Sigmoid colon (tissue), 7 donors: Measurements from ENCODE around the gene SNTA1. TPM values are rescaled to one million over a fixed set of nuclear protein-coding genes. Genes with fewer than 3 reads are reported as not detected.
"Not testable (repeated sequence)": the region's sequence is repeated elsewhere in the genome, so short reads cannot be mapped to it uniquely, and the experiment has no call there.

Experiments
- DNase-seq: peaks from one replicate; pipeline ENCODE4 v3.0.0-alpha.2; 2019
- H3K27ac ChIP-seq, 4 donors: fragments of 200-600 bp; sonication (generic); one replicate each; pipeline ENCODE4 v1.5.1; 2016 to 2019; ENCODE audit warnings: mild to moderate bottlenecking in 1 of 4
- H3K27me3 ChIP-seq, 3 donors: fragments of 200-600 bp; sonication (generic); one replicate each; pipeline ENCODE4 v1.5.1; 2019; ENCODE audit warnings: mild to moderate bottlenecking in 1 of 3
- H3K36me3 ChIP-seq, 4 donors: fragments of 200-600 bp; sonication (generic); one replicate each; pipeline ENCODE4 v1.5.1; 2016 to 2019
- H3K4me1 ChIP-seq, 4 donors: fragments of 200-600 bp; sonication (generic); one replicate each; pipeline ENCODE4 v1.5.1; 2017 to 2019
- H3K4me3 ChIP-seq, 4 donors: fragments of 200-600 bp; sonication (generic); one replicate each; pipeline ENCODE4 v1.5.1; 2017 to 2019; ENCODE audit warnings: mild to moderate bottlenecking in 2 of 4, moderate library complexity in 1 of 4
- H3K9me3 ChIP-seq, 4 donors: fragments of 200-600 bp in 3 of 4; sonication (generic) in 3 of 4; one replicate each; pipeline versions ENCODE4 v1.5.1 to v1.6.1; 2013 to 2019
- CTCF ChIP-seq, 4 experiments: fragments of 450-650 bp in 3 of 4; fragments of 200-600 bp in 1 of 4; IDR thresholded peaks; one replicate each; pipeline ENCODE4 v1.5.1; 2016 to 2019; ENCODE audit warnings: antibody characterized with exemption in 4 of 4, mild to moderate bottlenecking in 3 of 4, moderate library complexity in 2 of 4
- EP300 ChIP-seq, 4 donors: sonication (generic); formaldehyde crosslinking; IDR thresholded peaks; one replicate each; pipeline ENCODE4 v1.6.1; 2017; ENCODE audit warnings: antibody characterized with exemption in 4 of 4
- POLR2A ChIP-seq, 2 donors: fragments of 450-650 bp; IDR thresholded peaks; one replicate each; pipeline ENCODE4 v1.6.1; 2016; ENCODE audit warnings: antibody characterized with exemption in 2 of 2, mild to moderate bottlenecking in 2 of 2, moderate library complexity in 2 of 2
- POLR2AphosphoS5 ChIP-seq, 4 donors: sonication (generic); formaldehyde crosslinking; IDR thresholded peaks; one replicate each; pipeline ENCODE4 v1.6.1; 2017; ENCODE audit warnings: antibody characterized with exemption in 4 of 4
- WGBS, 2 donors: extraction: QIAGEN DNeasy Blood & Tissue Kit; methylation state at CpG; one replicate each; pipeline ENCODE4 v1.1.7; 2013; 5-methylcytosine and 5-hydroxymethylcytosine counted together
- intact Hi-C: fragments of 100-400 bp; cut with DNase I; formaldehyde crosslinking; loops from one replicate; pipeline ENCODE4 v1.15.1; 2023
- polyA plus RNA-seq, 3 donors: library from polyadenylated mRNA; stranded (reverse); fragments of 200-250 nt; gene quantifications; one replicate each; pipeline ENCODE4 v1.2.3, GENCODE V29; 2013
- total RNA-seq, 4 donors: library from RNA; depleted of rRNA; stranded (reverse); fragments of >200 nt; gene quantifications; one replicate each; pipeline ENCODE4 v1.1.0, GENCODE V29; 2016
- donor health status: healthy with polysubstance abuse.
- donor health status: Bipolar disorder and iron deficiency.
- donor health status: healthy.

Gene SNTA1
- total and polyA plus RNA-seq, 7 donors = 5.8 to 42.7 (median 29.3) TPM

- no peak for DNase-seq
- Histone ChIP-seq H3K4me3 (peak overlapping the region in 1 of 4 donors; percentile 92), H3K27me3 (no peaks in the 10 kb centered on the region), H3K9me3 (no peaks in the 10 kb centered on the region), H3K36me3 (peaks cover 0 to 16% (median 0%) of the 10 kb centered on the region in 4 donors), H3K27ac (no peak overlapping the region), H3K4me1 (peaks cover 0 to 37% (median 26%) of the 10 kb centered on the region in 4 donors)
- TF ChIP-seq POLR2AphosphoS5 (IDR thresholded peaks at IDR 0.05) (no peak), POLR2A (IDR thresholded peaks at IDR 0.05) (no peak), EP300 (IDR thresholded peaks at IDR 0.05) (no peak), CTCF (IDR thresholded peaks at IDR 0.05) (no peak)
- 68 to 75% methylated on average over 6 of the region's 6 CpGs for WGBS, 2 donors
- intact Hi-C loops = loop anchor here (5.0 kb wide), 2 partner anchors 42 to 267 kb away; partner anchors contain the start of genes ACTL10 and SNTA1
Observed at GRCh38 chr20:33399924-33400323, 43.6 kb downstream of the SNTA1 start.

- peaks cover 7 to 65% (median 23%) of the 10 kb centered on the region in 4 donors for H3K36me3 ChIP-seq
- 76 to 90% methylated on average over 4 of the region's 4 CpGs for WGBS, 2 donors
Observed at GRCh38 chr20:33394718-33395117, 48.8 kb downstream of the SNTA1 start.

GRCh38 chr20:33393609-33394008 is 50.0 kb downstream of the SNTA1 start:
- Histone ChIP-seq H3K27ac (no peak overlapping the region), H3K36me3 (peaks cover 7 to 70% (median 23%) of the 10 kb centered on the region in 4 donors), H3K4me1 (peaks cover 0 to 3% (median 0%) of the 10 kb centered on the region in 4 donors), H3K27me3 (no peaks in the 10 kb centered on the region), H3K4me3 (no peak overlapping the region), H3K9me3 (no peaks in the 10 kb centered on the region)
- TF ChIP-seq EP300 (IDR thresholded peaks at IDR 0.05) = no peak
- no peak for TF ChIP-seq POLR2AphosphoS5 (IDR thresholded peaks at IDR 0.05)
- TF ChIP-seq POLR2A (IDR thresholded peaks at IDR 0.05) = no peak
- no peak for TF ChIP-seq CTCF (IDR thresholded peaks at IDR 0.05)
- intact Hi-C loops = no loop called here
- no peak for DNase-seq
- WGBS, 2 donors = 94% methylated on average over 4 of the region's 4 CpGs

More at GRCh38 chr20:33394718-33395117, 48.8 kb downstream of the SNTA1 start:
- intact Hi-C loops = no loop called here
- H3K27ac ChIP-seq = no peak overlapping the region
- peaks cover 0 to 13% (median 5%) of the 10 kb centered on the region in 4 donors for H3K4me1 ChIP-seq
- no peak overlapping the region for H3K4me3 ChIP-seq
- H3K27me3 ChIP-seq = no peaks in the 10 kb centered on the region
- H3K9me3 ChIP-seq = no peaks in the 10 kb centered on the region
- no peak for DNase-seq
- TF ChIP-seq POLR2A (IDR thresholded peaks at IDR 0.05) (no peak), EP300 (IDR thresholded peaks at IDR 0.05) (no peak), POLR2AphosphoS5 (IDR thresholded peaks at IDR 0.05) (no peak), CTCF (IDR thresholded peaks at IDR 0.05) (no peak)

GRCh38 chr20:33391722-33392415 is 51.7 kb downstream of the SNTA1 start:
- no peaks in the 10 kb centered on the region for H3K9me3 ChIP-seq
- peaks cover 7 to 82% (median 26%) of the 10 kb centered on the region in 4 donors for H3K36me3 ChIP-seq
- no peak for DNase-seq
- intact Hi-C loops = no loop called here
- WGBS, 2 donors = 77 to 92% methylated on average over 9 of the region's 9 CpGs
- H3K27me3 ChIP-seq = no peaks in the 10 kb centered on the region
- H3K4me3 ChIP-seq = no peak overlapping the region
- no peak overlapping the region for H3K27ac ChIP-seq
- TF ChIP-seq EP300 (IDR thresholded peaks at IDR 0.05) = no peak
- TF ChIP-seq CTCF (IDR thresholded peaks at IDR 0.05) = no peak
- no peak for TF ChIP-seq POLR2AphosphoS5 (IDR thresholded peaks at IDR 0.05)
- TF ChIP-seq POLR2A (IDR thresholded peaks at IDR 0.05) = no peak
- no peaks in the 10 kb centered on the region for H3K4me1 ChIP-seq

- H3K27me3 ChIP-seq, DNase-seq, H3K9me3 ChIP-seq, H3K27ac ChIP-seq, H3K4me3 ChIP-seq, H3K4me1 ChIP-seq, intact Hi-C loops: not testable (repeated sequence)
- WGBS, 2 donors = 97 to 98% methylated on average over 36 of the region's 36 CpGs
- H3K36me3 ChIP-seq = peaks cover 11 to 87% (median 47%) of the 10 kb centered on the region in 4 donors
Observed at GRCh38 chr20:33389326-33389725, 54.2 kb downstream of the SNTA1 start.
